Hematopoietic multipotent progenitor cell (in vitro differentiated cells): ENCODE results near the gene YJEFN3. TPM values are rescaled to one million over a fixed set of nuclear protein-coding genes. Genes with fewer than 3 reads are reported as not detected.

Experiments
- DNase-seq, 3 donors: peaks; one replicate each; pipeline ENCODE4 v3.0.0-alpha.2; 2011 to 2015; ENCODE audit warnings: low read depth in 2 of 3, low spot score in 2 of 3
- total RNA-seq: library from RNA; depleted of rRNA; stranded (reverse); fragments of >200 nt; gene quantifications from one replicate; pipeline ENCODE4 v1.2.3, GENCODE V29; 2012

Gene YJEFN3
- total RNA-seq, 1 donor = 0.54 TPM

DNA sequence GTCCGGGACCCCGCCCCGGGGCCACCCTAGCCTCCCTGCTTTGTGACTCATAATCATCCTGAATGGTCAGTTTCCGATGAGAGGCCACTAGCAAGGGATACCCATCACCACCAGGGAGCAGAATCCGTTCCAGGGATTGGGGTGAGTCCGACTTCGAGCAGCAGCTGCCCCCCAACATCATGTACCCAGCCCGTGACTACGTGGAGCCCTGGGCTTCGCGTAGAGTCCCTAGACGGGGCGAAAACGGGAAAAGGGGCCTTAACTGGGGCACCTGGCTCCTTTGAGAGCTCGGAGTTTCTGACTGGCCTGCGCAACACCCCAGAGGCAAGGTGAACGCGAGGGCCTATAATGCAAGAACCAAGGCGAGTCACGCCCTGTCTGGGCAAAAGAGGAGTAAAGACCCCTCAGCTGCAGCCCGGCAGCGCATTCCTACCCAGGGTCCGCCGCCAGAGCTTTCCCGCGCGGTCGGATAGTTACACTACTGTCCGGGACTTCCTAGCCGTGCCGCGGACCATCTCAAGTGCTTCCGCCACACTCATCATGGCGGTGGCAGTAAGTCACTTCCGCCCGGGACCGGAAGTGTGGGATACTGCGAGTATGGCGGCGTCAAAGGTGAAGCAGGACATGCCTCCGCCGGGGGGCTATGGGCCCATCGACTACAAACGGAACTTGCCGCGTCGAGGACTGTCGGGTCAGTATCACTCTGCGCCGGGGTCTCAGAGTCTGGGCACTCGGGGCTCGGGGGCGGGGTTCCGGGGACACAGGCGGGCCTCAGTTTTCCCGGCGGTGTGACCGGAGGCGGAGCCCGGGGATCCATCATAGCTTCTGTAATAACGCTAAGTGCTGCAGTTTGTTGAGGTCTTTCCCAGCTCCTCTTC is 12.8 kb upstream of the YJEFN3 start, which contains the start of gene NDUFA13:
NDUFA13 (plus strand) TSS at position 584 of the 878 bp plus-strand sequence; CDS start at position 598, 14 bp downstream.
- DNase-seq = peak; percentile 91 to 96 (median 95)

DNA sequence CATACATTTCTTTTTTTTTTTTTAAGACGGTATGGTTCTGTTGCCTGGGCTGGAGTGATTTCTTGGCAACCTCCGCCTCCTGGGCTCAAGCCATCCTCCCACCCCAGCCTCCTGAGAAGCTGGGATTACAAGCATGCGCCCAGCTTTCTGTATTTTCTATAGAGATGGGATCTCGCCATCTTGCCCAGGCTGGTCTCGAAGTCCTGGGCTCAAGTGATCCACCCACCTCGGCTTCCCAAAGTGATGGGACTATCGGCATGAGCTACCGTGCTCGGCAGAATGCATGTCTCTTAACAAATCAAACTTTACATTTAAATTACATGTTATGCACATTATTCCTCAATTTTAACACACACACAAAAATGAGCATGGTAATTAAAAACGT is 11.5 kb upstream of the YJEFN3 start:
- no peak for DNase-seq

DNA sequence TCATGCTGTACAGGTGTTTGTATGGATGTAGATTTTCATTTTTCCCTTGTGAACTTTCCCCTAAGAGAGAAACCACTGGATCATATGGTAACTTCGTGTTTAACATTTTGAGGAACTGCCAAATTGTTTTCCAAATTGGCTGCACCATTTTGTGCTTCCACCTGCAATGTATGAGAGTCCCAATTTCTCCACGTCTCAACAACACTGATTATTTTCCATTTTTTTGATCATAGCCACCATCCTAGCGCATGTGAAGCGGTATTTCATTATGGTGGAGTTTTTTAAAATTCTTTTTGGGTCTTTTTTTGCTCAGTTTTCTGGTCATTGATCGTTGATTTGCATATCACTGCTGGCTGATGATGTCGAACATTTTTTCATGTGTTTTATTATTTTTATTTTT is 7.7 kb upstream of the YJEFN3 start:
- no peak for DNase-seq

DNA sequence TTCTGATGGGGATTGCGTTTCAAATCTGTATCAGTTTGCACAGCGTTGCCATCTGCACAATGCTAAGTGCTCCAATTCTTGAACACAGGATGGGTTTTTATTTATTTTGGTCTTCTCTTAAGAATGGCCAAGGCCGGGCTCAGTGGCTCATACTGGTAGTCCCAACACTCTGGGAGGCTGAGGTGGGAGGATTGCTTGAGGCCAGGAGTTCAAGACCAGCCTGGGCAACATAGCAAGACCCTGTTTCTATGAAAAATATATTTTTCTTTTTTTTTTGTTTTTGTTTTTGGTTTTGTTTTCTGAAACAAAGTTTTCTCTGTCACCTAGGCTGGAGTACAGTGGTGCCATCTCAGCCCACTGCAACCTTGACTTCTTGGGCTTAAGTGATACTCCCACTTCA is 5.5 kb upstream of the YJEFN3 start:
- DNase-seq = no peak

DNA sequence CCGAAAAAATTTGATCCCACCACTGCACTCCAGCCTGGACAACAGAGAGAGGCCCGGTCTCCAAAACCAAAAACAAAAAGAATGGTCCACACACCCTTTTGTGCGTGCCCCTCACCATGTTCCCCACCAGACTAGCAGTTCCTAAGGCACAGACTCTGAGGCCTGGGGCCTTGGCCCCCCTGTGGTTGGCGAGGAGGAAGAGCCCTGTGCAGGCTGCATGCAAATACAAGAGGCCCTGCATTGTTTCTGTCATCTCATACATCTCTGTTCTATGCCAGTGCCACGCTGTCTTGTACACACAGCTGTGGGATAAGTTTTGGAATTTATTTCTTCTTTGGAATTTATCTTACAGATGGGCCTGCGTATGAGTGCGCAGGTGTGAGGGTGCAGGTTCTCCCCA is 4.7 kb upstream of the YJEFN3 start:
- DNase-seq = no peak

DNA sequence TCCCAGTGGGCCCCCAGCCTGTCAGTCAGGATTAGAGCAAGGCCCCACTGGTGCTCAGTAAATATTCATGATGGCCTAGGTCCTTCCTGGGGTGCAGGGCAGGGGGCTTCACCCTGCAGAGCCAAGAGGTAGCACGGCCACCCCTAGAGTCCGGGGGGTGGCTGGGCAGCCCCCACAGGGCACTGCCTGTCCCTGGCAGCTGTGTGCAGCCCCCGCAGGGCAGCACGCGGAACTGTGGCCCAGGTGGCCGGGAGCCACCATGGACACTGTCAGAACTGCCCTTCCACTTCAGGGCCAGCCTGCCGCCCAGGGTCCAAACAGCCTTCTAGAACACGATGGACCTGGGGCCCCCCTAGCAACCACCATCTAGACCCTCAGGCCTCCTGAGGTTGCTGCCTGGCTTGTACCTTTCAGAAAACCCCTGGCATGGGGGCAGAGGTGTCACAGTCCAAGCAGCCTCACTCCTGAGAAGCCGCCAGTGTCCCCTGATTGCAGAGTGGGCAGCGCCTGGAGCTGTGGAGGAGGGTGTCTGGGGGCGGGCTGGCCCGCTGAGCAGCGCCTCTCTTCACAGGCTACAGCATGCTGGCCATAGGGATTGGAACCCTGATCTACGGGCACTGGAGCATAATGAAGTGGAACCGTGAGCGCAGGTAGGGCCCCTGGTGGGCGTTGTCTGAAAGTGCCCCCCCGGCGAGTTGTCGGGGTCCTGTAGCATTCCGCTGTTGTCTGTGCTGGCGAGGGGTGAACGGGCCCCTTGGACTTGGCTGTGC is 2.9 kb upstream of the YJEFN3 start:
- DNase-seq = no peak

DNA sequence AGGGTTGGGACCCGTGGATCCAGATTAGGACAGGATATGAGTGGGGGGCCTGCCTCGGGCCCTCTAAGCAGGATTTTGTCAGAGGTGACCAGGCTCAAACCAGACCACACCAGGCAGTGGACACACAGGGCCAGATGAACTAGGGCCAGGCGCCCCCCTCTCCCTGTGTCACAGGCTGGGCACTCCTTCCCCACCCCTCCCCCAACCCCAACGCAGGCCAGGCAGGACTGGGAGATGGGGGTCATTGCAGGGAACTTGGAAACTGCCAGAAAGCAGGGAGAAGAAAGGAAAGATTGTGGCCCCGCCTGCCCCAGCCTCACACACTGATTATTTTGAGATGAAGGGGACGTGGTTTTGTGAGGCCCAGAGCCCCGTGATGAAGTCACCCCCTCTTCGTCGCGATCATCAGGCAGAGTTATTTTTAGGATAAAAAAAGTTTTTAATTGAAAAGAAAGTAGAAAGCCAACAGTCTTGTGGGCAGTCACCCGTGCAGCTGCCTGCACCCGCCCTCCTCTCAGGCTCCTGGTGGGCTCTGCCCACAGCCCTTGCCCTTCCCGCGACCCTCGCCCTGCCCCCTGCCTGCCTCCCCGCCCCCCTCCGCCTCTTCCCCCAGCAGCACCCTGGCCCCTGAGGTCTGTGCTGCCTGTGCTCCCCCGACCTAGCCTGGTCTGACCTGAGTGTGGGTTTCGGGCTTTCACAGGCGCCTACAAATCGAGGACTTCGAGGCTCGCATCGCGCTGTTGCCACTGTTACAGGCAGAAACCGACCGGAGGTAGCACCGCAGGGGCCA is 1.9 kb upstream of the YJEFN3 start:
- DNase-seq = no peak

DNA sequence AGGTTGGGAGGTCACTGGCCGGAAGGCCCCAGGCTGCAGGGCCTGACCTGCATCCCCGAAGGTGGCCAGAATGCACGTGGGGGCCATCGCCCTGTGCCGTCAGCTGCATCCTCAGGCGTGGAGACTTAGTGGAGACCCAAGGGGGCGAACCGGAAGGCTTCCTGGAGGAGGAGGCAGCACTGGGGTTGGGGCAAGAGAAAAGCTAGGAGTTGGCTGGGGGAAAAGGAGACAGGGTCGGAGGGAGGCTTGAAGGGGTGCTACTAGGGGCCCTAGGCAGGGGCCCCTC is 1.4 kb upstream of the YJEFN3 start:
- DNase-seq = no peak

DNA sequence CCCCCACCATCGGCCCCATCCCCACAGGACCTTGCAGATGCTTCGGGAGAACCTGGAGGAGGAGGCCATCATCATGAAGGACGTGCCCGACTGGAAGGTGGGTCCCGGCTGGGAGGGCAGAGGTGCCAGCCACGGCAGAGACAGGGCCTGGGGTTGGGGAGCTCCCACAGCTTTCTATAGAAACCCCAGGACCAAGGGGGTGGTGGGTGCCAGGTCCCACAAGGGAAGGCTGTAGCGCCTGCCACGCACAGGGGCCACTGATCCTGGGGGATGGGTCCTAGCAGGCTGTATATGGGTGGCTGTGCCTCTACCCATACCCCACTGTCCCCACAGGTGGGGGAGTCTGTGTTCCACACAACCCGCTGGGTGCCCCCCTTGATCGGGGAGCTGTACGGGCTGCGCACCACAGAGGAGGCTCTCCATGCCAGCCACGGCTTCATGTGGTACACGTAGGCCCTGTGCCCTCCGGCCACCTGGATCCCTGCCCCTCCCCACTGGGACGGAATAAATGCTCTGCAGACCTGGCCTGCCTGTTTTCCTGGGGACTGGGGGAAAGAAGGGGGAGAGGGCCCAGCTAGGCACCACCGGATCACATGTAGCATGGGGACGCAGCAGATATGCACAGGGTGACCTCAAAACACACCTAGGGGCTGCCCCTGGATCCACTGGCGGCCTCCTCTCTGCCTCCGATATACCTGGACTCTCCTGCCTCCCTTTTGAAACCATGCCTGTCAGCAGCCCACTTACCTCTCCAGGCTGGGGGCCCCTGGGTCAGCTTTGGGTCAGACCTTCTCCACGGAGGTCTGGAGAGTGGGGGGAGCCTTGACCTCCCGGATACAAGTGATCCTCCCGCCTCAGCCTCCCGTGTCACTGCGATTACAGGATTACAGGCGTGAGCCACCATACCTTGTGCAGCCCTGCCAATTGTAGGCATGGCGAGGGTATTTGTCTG is 761 bp upstream of the YJEFN3 start:
- DNase-seq = no peak

DNA sequence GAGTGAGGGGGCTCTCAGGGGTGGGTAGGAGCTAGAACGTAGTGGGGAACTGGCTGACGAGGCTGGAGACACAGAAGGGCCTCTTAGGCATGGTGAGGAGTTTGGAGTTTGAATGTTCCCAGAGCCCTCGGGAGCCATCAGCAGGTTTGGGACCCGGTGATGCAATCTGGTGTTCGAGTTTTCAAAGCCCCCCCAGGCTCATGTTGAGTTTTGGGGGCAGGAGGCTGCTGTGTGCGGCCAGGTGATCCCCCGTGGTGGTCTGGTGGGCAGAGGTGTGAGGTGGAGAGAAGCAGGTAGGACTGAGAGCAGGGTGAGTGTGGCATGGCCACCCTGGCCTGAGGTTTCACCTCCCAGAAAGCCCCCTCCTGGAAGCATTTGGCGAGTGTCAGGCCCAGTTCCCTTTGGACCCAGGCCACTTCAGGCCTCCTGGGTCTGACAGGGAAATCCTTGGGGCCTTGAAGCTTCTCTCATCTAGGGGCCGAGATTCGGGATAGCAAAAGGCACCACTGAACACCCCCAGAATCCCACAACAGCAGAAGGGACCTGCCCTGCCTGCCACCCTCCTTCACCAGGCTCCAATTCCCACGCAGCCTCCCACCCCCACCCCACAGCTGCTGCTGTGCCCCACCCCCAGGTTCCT is 1.2 kb downstream of the YJEFN3 start:
- DNase-seq = no peak

DNA sequence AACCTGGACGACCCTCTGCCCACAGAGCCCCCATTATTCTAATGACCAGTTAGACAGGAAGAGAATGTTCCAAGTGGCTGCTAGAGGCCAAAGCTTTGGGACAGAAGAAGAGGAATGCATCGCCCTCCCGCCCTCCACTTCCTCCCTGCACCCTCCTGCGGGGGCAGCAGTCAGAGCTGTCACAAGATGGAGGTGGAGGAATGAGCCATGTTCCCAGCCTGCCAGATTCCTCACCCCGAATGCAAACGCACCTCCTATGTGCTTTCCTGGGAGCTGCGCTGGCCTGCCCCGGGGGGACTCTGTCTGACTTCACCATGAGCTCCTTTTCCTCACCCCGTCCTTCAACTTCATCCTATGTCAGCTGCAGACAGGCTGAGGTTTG is 1.7 kb downstream of the YJEFN3 start:
- no peak for DNase-seq

DNA sequence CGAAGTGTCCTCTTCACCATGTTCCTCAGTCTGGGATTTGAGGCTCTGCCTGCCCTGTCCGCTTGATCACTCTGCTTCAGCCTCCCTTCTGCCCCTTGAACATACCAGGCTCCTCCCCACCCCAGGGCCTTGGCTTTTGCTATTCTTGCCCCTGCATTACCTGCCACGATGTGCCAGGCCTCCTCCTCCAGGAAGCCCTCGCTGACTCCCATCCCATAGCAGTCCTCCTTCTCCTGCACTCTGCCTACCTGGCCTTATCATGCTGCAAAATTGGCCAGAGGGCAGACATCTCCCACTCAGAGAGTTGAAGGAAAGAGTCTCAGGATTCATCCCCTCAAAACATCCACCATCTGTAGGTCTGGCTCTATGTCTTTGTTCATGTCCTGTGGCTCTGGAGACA is 2.2 kb downstream of the YJEFN3 start:
- DNase-seq = no peak

DNA sequence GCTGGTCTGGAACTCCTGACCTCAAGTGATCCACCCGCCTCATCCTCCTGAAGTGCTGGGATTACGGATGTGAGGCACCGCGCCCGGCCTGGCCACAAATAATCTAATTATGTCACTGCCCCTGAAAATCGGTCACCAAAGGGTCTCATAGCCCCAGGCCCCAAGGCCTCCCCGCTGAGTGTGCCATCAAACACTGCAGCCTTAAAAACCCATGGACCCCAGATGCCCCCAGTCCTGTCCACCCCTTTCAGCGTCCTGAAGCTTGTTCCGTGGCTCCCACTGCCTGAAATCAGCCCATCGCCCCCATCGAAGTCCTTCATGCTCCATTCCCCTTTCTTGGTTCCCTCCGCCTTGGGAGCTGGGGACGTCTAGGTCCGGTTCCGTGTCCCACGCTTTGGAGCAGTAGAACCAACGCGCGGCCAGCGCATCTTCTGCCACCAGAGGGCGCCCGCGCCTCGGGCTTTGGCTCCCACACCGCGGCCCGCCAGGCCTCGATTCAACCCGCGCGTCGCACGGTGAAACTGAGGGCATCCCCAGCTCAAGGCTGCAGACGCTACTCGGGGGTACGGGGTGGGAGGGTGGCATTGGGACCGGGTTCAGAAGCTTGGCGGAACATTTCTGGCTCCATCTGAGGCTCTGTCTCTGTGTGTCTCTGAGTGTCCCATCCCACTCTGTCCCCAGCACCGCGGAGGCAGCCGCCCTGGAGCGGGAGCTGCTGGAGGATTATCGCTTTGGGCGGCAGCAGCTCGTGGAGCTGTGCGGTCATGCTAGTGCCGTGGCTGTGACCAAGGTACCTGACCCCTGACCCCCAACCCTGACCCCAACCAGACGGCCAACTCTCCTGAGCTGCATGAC is 3.5 kb downstream of the YJEFN3 start:
- DNase-seq = peak; percentile 68 to 86 (median 77)

DNA sequence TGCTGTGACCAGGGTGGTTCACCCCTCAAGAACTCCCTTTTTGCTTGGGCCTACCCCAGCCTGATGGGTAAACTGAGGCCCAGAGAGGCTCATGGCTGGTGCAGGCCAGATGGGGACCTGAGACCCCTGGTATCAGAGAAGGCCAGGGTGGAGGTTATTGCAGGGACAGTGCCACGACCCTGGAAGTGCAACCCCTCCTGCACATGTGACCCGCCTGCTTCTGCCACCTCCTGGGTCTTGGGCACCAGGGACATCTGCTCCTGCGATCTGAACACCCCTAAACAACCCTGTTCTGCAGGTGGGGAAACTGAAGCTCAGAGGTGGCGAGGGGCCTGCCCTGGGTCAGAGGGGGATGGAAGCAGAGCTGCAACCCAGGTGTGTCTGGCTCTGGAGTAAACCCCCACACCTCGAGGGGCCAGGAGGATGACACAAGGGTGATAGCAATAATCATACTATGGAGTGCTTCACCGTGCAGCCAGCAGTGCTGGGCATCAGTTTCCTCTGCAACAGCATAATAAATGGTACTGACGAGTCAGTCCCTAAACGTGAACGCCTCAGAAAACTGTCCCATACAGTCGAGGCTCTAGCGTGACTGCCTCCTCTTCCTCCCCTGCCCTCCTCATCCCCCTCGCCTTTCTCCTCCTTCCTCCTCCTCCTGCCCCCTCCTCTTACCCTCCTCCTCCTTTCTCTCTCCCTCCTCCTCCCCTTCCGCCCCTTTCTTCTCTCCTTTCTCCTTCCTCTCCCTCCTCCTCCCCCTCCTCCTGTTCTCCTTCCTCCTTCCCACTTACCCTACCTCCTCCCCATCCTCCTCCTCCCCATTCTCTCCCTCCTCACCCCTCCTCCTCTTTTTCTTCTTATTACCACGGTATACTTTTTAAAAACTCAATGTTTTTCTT is 4.3 kb downstream of the YJEFN3 start:
- no peak for DNase-seq

DNA sequence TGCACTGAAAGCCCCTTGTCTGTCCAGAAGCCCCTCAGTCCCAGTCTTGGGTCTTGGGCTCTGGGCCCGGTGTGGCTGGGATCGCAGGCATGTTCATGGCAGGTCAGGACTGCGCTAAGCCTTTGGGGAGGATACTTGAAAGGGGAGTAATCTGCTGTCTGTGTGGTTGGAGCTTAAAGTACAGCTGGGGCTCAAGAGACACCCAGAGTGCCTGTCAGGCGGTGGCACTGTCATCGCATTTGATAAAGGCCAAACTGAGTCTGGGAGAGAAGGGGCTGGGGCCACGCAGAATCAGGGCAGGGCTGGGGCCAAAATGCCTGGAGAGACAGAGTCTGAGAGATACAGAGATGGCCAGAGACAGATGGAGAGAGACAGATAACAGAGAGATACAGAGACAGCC is 5.1 kb downstream of the YJEFN3 start:
- no peak for DNase-seq

DNA sequence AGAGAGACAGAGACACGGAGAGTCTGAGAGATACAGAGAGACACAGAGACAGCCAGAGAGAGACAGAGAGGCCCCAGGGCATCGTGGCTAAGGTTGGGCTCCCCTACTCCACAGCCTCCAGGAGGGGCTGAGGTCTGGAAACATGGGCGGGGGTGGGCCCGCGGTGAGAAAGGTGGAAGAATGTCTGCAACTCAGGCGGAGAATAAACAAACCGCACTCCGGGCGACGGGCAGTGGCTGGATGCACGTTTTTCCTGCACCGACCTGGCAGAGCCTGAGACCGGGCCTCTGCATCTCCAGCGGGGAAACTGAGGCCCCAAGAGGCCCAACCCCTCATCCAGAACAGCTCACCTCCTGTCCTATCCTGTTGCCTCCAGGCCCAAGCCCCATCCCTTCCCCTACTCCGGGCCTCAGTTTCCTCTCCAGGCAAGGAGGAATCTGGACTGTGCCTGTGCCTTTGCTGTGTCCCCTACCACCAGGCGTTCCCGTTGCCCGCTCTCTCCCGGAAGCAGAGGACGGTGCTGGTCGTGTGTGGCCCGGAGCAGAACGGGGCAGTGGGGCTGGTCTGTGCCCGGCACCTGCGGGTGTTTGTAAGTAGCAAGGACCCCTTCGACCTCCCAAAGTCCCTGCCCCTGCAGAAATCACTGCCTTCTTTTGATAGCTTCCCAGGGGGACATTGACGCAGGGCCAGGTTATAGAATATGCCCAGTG is 6.0 kb downstream of the YJEFN3 start:
- no peak for DNase-seq
